Globus pallidus (tissue), 1 donor: ENCODE data around the gene TTLL13.
A peak's percentile ranks its signal among the peaks of the same experiment; 100 is the strongest.
"Not testable (repeated sequence)": the region's sequence is repeated elsewhere in the genome, so short reads cannot be mapped to it uniquely, and the experiment has no call there.

Source experiments
- DNase-seq: peaks from one replicate; pipeline ENCODE4 v3.0.0-alpha.2; 2015; ENCODE audit warnings: low spot score

TTLL13 gene

DNA sequence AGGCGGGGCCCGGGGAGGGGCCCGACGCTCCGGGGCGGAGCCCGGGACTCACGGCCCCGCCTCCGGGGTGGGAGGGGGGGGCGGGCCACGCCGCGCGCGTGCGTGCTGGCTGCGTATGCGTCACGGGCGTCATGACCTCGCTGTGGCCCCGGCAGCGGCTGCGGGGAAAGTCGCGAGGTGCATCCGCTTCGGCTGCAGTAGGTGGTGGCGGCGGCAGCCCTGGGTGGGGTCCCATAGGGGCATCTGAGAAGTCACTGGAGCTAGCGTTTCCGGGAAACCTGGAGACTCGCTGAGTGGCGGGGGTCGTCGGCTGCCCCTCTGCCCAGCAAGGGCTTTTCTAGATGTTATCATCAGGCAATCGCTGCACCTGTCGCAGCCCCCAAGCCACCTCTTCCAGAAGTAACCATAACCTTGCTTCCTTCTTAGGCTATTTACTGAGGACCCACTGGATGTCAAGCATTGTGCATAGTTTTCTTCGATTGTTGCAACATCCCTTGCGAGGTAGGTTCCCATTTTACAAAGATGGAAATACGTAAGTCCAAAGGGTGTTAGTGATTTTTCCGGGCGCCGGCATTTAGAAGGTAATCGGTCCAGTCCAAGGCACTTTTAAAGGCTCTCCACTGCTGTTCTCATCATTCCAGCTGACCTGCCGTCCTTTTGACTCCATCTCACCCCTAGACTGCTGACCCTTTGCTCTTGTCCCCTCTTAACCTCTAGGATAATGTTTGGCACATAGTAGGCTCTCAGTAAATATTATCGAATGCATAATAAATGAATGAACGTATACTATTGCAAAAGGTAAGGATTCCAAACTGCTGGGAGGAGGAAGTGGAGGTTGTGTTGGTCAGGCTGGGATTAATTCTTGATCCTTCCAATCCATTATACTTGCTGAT lies 15.0 kb upstream of the TTLL13 start, which contains the start of gene GDPGP1:
TSS of gene GDPGP1 (plus strand) at position 114 of the 893 bp plus-strand sequence. CDS start 6,700 bp downstream, outside the sequence.
- peak; percentile 37 for DNase-seq

DNA sequence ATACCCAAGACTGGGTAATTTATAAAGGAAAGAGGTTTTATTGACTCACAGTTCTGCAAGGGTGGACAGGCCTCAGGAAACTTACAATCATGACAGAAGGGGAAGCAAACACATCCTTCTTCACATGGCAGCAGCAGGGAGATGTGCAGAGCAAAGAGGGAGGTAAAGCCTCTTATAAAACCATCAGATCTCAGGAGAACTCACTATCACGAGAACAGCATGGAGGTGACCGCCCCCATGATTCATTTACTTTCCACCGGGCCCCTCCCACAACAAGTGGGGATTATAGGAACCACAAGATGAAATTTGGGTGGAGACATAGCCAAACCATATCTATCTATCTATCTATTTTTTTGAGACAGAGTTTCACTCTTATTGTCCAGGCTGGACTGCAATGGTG lies 10.0 kb upstream of the TTLL13 start:
- DNase-seq, result no peak

- no peak for DNase-seq
Observed at GRCh38 chr15:90240856-90241255, 8.5 kb upstream of the TTLL13 start.

- DNase-seq, result no peak
Observed at GRCh38 chr15:90241343-90242192, 7.8 kb upstream of the TTLL13 start.

DNA sequence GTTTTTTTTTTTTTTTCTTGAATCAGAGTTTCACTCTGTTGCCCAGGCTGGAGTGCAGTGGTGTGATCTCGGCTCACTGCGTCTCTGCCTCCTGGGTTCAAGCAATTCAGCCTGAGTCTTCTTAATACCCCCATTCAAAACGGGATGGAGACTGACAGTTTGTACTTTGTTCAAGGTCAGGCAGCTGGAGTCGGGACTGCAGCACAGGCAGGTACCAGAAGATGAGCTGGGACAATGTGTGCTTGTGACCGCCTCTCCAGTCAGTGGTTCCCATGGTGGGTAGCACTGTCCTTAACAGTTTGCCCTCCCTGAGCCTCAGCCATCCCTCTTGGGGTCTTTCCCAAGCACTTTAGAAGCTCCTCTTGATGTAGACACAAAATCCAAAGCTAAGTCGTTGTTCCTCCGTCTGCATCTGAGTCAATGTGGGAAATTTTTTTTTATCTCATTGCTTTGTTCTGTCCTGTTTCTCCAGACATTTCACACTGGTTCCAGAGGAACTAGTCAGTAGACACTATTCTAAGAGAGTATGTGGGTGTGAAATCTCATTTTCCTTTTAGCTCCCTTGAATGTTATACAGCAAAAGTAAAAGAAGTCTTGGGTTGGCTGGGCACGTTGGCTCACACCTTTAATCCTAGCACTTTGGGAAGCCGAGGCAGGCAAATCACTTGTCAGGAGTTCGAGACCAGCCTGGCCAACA lies 5.3 kb upstream of the TTLL13 start:
- no peak for DNase-seq

DNA sequence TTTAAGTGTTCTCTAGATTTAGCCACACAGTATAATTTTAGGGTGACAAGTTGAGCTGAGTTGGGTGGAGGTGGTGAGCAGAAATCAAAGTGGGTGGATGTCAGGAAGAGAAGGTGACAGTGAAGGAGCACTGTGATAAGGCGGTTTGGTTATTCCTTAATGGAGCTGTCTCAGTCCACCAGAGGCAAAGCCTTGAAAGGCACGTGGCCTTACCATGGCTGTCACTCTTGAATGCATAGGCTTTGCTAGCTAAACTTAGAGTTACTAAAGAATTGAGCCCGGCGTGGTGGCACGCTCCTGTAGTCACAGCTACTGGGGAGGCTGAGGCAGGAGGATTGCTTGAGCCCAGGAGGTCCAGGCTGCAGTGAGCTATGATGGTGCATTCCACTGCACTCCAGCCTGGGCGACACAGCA lies 560 bp upstream of the TTLL13 start:
- no peak for DNase-seq

DNA sequence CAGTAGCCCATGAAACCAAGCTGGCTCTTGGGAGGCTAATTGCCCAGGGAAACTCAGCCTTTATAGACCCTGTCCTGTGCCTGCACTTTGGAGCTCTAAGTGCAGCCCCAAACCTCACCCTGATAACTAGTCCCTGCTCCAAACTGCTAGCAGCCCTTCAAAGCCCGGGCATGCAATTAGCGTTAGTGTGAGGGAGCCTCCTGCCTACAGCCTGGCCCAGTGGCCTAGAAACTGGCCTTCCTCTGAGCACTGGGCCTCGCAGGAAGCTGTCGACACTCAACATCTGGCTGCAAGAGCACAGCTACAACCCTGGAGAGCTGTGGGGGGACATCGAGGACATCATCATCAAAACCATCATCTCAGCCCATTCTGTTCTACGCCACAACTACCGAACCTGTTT lies 8.4 kb downstream of the TTLL13 start:
- no peak for DNase-seq

DNA sequence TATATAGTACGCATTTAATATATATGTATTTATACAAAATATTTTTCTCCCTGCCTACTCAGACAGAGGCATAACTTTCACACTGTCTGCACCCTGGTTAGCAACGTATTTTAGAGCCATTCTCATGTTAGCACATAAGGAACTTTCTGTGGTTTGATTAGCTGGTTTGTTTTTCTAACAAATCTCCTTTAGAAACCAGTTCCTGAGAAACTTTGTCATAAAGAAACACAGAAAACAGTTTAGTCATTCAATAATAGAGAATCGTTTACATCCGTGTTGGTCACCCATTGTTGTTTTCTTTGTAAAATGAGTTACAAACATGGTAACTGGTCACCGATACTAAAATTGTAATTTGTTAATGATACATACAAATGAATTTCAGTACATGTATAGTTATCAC lies 10.2 kb downstream of the TTLL13 start:
- no peak for DNase-seq

GRCh38 chr15:90260731-90261130 lies 11.4 kb downstream of the TTLL13 start:
- not testable (repeated sequence) for DNase-seq

DNA sequence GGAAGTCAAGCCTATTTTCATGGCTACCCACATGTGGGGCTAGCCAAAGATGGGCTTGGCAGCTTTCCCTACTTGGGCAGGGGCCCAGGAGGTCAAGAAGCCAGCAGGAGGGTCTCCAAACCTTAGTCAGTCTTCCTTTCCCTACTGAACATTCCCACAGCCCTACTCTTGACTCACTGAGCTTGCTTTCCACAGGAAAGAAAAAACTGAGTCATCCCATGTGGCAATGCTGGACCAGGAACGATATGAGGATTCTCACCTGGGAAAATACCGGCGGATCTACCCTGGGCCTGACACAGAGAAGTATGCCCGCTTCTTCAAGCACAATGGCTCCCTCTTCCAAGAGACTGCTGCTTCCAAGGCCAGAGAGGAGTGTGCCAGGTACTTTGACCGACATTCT lies 12.5 kb downstream of the TTLL13 start:
- no peak for DNase-seq

DNA sequence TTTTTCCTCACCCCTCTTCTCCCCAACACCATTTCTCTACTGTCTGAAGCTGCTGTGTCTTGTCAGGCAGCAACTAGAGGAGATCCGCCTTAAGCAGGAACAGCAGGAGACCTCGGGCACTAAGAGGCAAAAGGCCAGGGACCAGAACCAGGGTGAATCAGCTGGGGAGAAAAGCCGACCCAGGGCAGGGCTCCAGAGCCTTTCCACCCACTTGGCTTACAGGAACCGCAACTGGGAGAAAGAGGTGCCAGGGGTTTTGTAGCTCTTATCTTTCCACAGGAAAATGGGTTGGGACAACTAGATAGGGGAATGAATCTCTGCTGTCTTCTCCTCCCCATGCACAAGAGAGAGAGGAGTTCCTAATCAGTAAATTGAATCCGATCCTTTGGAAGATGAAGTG lies 13.1 kb downstream of the TTLL13 start:
- DNase-seq, result no peak

GRCh38 chr15:90264671-90265070 lies 15.3 kb downstream of the TTLL13 start:
- no peak for DNase-seq

GRCh38 chr15:90265271-90266060 lies 16.1 kb downstream of the TTLL13 start, which contains the start of gene NGRN:
Gene NGRN (plus strand): TSS chr15:90265672. CDS start chr15:90265713, 41 bp downstream.
- DNase-seq, result peak; percentile 96

DNA sequence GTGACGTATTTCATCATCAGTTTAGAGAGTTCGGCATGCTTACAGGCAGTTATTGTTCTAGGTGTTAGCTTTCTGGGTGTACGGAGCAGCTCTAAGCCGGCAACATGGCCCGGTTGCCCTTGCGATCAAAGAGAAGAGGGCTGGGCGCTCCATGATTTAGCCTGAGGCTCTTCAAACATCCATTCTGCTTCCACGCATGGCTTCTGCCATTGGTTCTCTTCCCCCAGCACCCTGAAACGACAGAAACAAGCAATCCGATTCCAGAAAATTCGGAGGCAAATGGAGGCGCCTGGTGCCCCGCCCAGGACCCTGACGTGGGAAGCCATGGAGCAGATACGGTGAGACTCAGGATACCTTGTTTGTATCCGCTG lies 16.7 kb downstream of the TTLL13 start:
- no peak for DNase-seq

GRCh38 chr15:90266485-90266884 lies 17.1 kb downstream of the TTLL13 start:
- no peak for DNase-seq

DNA sequence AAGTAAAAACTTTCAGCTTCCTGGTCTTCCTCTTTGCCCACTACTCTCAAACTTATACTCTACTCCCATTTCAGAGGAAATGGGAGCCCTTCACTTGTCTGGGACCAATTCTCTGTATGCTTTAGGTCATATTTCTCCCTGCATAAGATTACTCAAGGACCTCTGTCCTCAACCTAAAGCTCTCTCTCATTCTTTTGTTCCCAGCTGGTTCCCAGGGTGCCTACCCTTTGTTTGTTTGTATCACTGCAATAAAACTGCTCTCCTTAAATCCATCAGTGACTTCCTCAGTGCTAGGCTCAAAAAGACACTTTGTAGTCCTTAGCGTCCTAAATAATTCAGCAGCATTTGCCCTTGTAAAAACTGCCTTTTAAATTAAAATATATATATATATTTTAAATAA lies 19.1 kb downstream of the TTLL13 start:
- no peak for DNase-seq

GRCh38 chr15:90270502-90271150 lies 21.3 kb downstream of the TTLL13 start:
- DNase-seq, result no peak

DNA sequence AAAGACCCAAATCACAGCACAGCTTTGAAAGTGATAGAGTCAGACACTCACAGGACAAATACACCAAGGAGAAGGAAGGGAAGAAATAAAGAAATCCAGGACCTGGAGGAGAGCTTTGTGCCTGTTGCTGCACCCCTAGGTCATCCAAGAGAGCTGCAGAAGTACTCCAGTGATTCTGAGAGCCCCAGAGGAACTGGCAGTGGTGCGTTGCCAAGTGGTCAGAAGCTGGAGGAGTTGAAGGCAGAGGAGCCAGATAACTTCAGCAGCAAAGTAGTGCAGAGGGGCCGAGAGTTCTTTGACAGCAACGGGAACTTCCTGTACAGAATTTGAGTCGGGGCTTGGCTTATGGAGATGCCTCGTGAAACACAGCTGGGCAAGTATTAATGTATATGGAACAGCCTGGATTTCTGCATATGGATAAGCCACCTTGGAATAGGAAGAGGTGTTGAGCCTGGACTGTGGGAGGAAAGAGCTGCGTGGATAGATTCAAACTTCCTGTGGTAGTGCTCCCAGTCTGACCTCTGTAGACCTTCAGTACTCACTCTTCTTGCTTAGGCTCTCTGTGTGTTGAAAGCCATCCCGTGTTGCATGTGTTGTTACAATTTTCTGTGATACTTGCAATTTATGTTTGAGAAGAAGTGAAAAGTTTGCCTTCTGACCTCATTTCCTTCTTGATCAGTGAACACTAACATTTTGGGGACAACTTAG lies 22.3 kb downstream of the TTLL13 start:
- no peak for DNase-seq

GRCh38 chr15:90278467-90278866 lies 29.1 kb downstream of the TTLL13 start:
- DNase-seq, result not testable (repeated sequence)

DNA sequence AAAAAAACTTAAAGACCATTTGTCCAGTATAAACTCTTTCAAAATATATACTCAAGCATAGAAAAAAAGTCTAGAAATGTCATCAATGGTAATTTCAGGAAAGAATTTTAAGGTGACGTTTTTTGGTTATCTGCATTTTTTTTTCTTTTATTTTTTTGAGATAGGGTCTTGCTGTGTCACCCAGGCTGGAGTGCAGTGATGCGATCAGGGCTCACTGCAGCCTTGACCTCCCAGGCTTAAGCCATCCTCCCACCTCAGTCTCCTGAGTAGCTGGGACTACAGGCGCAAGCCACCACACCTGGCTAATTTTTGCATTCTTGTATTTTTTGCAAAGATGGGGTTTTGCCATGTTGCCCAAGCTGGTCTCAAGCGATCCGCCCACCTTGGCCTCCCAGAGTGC lies 31.4 kb downstream of the TTLL13 start:
- not testable (repeated sequence) for DNase-seq
